DOHH2 (cell line): ENCODE results near the gene GCFC2.
"Not testable (repeated sequence)": the region's sequence is repeated elsewhere in the genome, so short reads cannot be mapped to it uniquely, and the experiment has no call there.

Experiments
- H3F3A ChIP-seq: fragments of 200-600 bp; sonication (generic), shearing (Covaris generic); 2 replicates; pipeline ENCODE4 v1.6.0; 2016; ENCODE audit warnings: antibody characterized with exemption, mild to moderate bottlenecking; ENCODE audit not compliant: control insufficient read depth, insufficient read depth
- H3K27ac ChIP-seq: fragments of 200-600 bp; sonication (generic); 2 replicates; pipeline ENCODE4 v1.5.1; 2014; ENCODE audit warnings: low read depth, mild to moderate bottlenecking, low read length, moderate library complexity
- H3K27me3 ChIP-seq: fragments of 200-600 bp; sonication (generic); 2 replicates; pipeline ENCODE4 v1.6.1; 2014; ENCODE audit warnings: mild to moderate bottlenecking, low read length, mixed read lengths; ENCODE audit not compliant: control insufficient read depth
- H3K36me3 ChIP-seq: fragments of 200-600 bp; sonication (generic); 2 replicates; pipeline ENCODE4 v1.6.1; 2014; ENCODE audit warnings: mild to moderate bottlenecking, low read length, moderate library complexity, mixed read lengths; ENCODE audit not compliant: control insufficient read depth
- H3K4me1 ChIP-seq: fragments of 200-600 bp; sonication (generic); 2 replicates; pipeline ENCODE4 v1.6.1; 2014; ENCODE audit warnings: mild to moderate bottlenecking, low read length, mixed read lengths; ENCODE audit not compliant: control insufficient read depth
- H3K4me2 ChIP-seq: fragments of 200-600 bp; sonication (generic); 2 replicates; pipeline ENCODE4 v1.6.0; 2014; ENCODE audit warnings: mild to moderate bottlenecking, low read length, moderate library complexity
- H3K4me3 ChIP-seq: fragments of 200-600 bp; sonication (generic); 2 replicates; pipeline ENCODE4 v1.5.1; 2014; ENCODE audit warnings: mild to moderate bottlenecking, low read length, mixed read lengths
- H3K79me2 ChIP-seq: fragments of 200-600 bp; sonication (generic); 2 replicates; pipeline ENCODE4 v1.6.1; 2014; ENCODE audit warnings: mild to moderate bottlenecking, low read length, mixed read lengths; ENCODE audit not compliant: control insufficient read depth
- H3K9me2 ChIP-seq: fragments of 200-600 bp; sonication (generic); replicated peaks from 2 replicates; pipeline ENCODE4 v1.6.1; 2014; ENCODE audit warnings: mild to moderate bottlenecking, low read length, mixed read lengths; ENCODE audit not compliant: control insufficient read depth
- H3K9me3 ChIP-seq: fragments of 200-600 bp; sonication (generic); 2 replicates; pipeline ENCODE4 v1.6.1; 2014; ENCODE audit warnings: antibody characterized with exemption, low read length, mixed read lengths; ENCODE audit not compliant: control insufficient read depth, insufficient read depth
- H4K20me1 ChIP-seq: fragments of 200-600 bp; sonication (generic); 2 replicates; pipeline ENCODE4 v1.6.0; 2014; ENCODE audit warnings: low read depth, mild to moderate bottlenecking, antibody characterized with exemption, low read length, moderate library complexity; ENCODE audit not compliant: control insufficient read depth, insufficient read depth
- CTCF ChIP-seq: fragments of 200-600 bp; sonication (generic); IDR thresholded peaks from one replicate; pipeline ENCODE4 v1.5.1; 2014; ENCODE audit warnings: antibody characterized with exemption, mild to moderate bottlenecking, low read depth, low read length; ENCODE audit not compliant: poor library complexity, severe bottlenecking
- EZH2phosphoT487 ChIP-seq: fragments of 200-600 bp; sonication (generic); IDR thresholded peaks from 2 replicates; pipeline ENCODE4 v1.6.1; 2017; ENCODE audit warnings: borderline replicate concordance, mild to moderate bottlenecking, antibody characterized with exemption, low read length, moderate library complexity, mixed read lengths

GCFC2 gene

GRCh38 chr2:75688196-75688595 is 22.5 kb downstream of the GCFC2 start:
- H3K36me3 ChIP-seq: peaks cover 70% of the 10 kb centered on the region
- no peaks in the 10 kb centered on the region for H3K79me2 ChIP-seq

GRCh38 chr2:75683430-75683829 is 27.3 kb downstream of the GCFC2 start:
- H3K79me2 ChIP-seq, H3F3A ChIP-seq, H3K27me3 ChIP-seq, H4K20me1 ChIP-seq, H3K4me1 ChIP-seq, H3K4me3 ChIP-seq, H3K4me2 ChIP-seq, H3K27ac ChIP-seq, H3K9me2 ChIP-seq, H3K9me3 ChIP-seq: not testable (repeated sequence)
- H3K36me3 ChIP-seq: peaks cover 48% of the 10 kb centered on the region

More at GRCh38 chr2:75688196-75688595, 22.5 kb downstream of the GCFC2 start:
- Histone ChIP-seq H3F3A (no peaks in the 10 kb centered on the region), H3K9me2 (no peaks in the 10 kb centered on the region), H3K4me1 (no peaks in the 10 kb centered on the region), H3K9me3 (no peaks in the 10 kb centered on the region), H3K4me2 (no peak overlapping the region), H3K27ac (no peak overlapping the region), H3K27me3 (no peaks in the 10 kb centered on the region), H4K20me1 (no peaks in the 10 kb centered on the region), H3K4me3 (no peak overlapping the region)
- TF ChIP-seq CTCF: no peak
- TF ChIP-seq EZH2phosphoT487: no peak

- Histone ChIP-seq H3K9me3 (no peaks in the 10 kb centered on the region), H3K27ac (no peak overlapping the region), H3K4me1 (no peaks in the 10 kb centered on the region), H3K36me3 (peaks cover 35% of the 10 kb centered on the region), H3K4me3 (no peak overlapping the region), H3K4me2 (no peak overlapping the region), H3K9me2 (no peaks in the 10 kb centered on the region), H3K79me2 (no peaks in the 10 kb centered on the region), H3K27me3 (no peaks in the 10 kb centered on the region), H3F3A (no peaks in the 10 kb centered on the region; the same call in 1 of the 2 replicates), H4K20me1 (no peaks in the 10 kb centered on the region)
- TF ChIP-seq CTCF: no peak
- no peak for TF ChIP-seq EZH2phosphoT487
These were observed 30.3 kb downstream of the GCFC2 start for GRCh38 chr2:75680402-75680801.

- no peak for TF ChIP-seq CTCF
- TF ChIP-seq EZH2phosphoT487: no peak
- H3K4me1 ChIP-seq: no peaks in the 10 kb centered on the region
- no peak overlapping the region for H3K4me3 ChIP-seq
- no peaks in the 10 kb centered on the region for H3K9me3 ChIP-seq
- H3F3A ChIP-seq: no peaks in the 10 kb centered on the region; the same call in none of the 2 replicates
- no peaks in the 10 kb centered on the region for H3K79me2 ChIP-seq
- no peak overlapping the region for H3K4me2 ChIP-seq
- H4K20me1 ChIP-seq: no peaks in the 10 kb centered on the region
- peaks cover 37% of the 10 kb centered on the region for H3K36me3 ChIP-seq
- H3K9me2 ChIP-seq: no peaks in the 10 kb centered on the region
- no peaks in the 10 kb centered on the region for H3K27me3 ChIP-seq
- no peak overlapping the region for H3K27ac ChIP-seq
These were observed 31.2 kb downstream of the GCFC2 start for GRCh38 chr2:75679556-75679955.
